Right hindlimb (tissue), 1 donor: ENCODE results near the gene EEFSEC.

ENCODE experiments used
- DNase-seq: peaks from one replicate; pipeline ENCODE4 v3.0.0-alpha.2; 2018

Gene EEFSEC

DNA sequence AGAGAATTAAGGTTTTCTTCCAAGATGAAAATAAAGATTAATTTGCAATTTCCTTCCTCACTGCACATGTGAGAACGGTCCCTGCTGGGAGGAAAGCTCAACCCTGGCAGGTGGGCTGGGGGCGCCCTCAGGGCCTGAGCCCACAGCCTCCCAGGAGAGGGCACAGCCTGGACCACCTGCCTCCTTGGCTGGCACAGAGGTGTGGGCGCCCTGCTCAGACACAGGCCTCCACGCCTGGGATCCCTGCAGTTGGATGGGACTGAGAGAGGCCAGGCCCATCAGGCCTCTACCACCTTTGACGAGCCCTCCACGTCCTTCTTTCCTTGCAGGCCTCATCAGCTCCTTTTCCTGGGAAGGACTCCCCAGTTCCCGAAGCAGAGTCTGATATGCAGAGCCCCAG, 267.0 kb downstream of the EEFSEC start:
- no peak for DNase-seq

- no peak for DNase-seq
These were observed 267.6 kb downstream of the EEFSEC start for GRCh38 chr3:128420720-128421438.

- DNase-seq: no peak
These were observed 268.2 kb downstream of the EEFSEC start for GRCh38 chr3:128421439-128421836.

GRCh38 chr3:128421966-128422365, 268.7 kb downstream of the EEFSEC start:
- no peak for DNase-seq

GRCh38 chr3:128422762-128423524, 269.7 kb downstream of the EEFSEC start:
- no peak for DNase-seq

DNA sequence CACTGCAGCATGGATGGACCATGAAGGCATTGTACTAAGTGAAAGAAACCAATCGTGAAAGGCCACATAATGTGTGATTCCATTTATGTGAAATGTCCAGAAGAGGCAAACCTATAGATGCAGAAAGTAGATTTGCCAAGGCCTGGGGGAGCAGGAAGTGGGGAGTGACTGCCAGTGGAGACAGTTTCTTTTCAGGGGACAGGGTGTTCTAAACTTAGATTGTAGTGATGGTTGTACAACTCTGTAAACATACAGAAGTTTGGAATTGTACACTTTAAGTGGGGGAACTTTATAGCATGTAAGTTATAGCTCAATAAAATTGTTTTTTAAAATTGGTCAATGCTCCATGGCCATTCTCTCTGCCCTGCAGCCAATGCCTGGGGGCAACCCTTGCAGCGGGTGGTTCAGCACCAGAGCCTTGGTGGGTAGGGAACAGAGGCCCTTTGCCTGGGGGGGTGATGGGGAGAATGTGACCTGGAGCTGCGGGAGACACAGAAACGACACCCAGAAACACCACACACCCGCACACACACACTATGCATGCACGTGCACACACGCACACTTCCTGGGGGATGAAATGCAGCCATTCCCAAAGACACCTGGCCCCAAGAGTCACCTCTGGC, 270.4 kb downstream of the EEFSEC start:
- no peak for DNase-seq

GRCh38 chr3:128424508-128425069, 271.3 kb downstream of the EEFSEC start:
- DNase-seq: no peak

- DNase-seq: no peak
These were observed 272.0 kb downstream of the EEFSEC start for GRCh38 chr3:128425142-128425845.

GRCh38 chr3:128425846-128426127, 272.5 kb downstream of the EEFSEC start:
- no peak for DNase-seq

DNA sequence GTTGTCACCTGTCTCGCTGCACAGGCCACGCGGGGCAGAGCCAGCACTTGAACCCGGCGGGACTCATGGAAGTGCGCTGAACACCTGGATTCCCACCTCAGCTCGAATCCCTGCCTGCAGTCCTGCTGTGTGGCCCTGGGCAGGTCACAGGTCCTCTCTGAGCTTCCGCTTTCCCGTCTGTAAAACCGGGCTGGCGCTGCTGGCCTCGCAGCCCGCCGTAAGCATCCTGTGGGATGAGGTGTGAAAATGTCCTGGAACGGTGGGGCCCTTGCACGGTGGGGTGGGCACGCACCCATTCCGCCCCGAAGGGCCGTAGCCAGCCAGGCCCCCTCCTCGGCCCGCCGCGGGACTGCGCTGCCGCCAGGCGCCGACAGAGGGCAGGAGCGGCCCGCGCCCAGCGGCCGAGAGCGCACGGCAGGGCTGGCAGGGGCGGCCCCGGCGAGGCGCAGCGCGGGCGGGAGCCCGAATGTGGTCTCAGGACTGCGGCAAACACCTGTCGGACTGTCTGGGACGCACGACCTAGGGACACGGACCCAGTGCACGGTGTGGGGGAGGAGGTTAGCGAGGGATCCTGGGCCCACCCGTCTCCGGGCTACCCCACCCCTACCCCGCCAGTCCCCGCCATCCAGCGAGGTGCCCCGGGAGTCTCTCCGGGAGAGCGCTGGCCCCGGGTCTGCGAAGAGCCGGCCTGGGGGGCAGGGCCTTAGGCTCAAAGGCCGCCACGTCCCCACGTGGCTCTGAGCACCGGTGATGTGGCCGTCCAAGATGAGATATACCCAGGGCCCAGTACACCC, 273.0 kb downstream of the EEFSEC start:
- peak; percentile 61 for DNase-seq

DNA sequence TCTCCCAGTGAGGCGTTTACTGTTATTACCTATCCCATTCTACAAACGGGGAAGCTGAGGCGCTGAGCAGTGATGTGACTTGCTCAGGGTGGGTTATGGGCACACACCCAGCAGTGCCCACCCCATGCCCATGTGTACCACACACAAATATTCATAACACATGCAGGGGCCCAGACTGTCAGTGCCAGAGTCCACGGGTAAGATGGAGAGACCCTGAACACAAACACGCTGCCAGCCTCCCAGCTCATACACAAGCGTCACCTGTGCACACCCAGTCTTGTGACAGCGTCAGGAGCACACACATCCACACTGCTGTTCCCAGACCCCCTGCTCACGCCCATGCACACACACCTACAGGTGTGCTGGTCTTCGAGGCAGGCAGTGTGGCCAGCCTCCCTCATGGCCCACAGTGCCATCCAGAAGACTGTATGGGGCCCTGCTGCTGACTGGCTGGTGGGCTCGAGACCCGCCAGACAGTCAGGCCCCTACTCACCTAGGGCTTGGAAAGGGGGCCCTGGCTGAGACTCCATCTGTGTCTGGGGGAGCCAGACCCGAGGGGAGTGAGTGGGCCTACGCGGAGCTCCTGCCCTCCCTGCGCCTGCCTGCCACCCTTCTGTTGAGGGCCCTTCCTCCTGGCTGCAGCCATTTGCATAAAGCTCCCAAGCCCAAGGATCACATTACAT, 274.0 kb downstream of the EEFSEC start:
- no peak for DNase-seq

DNA sequence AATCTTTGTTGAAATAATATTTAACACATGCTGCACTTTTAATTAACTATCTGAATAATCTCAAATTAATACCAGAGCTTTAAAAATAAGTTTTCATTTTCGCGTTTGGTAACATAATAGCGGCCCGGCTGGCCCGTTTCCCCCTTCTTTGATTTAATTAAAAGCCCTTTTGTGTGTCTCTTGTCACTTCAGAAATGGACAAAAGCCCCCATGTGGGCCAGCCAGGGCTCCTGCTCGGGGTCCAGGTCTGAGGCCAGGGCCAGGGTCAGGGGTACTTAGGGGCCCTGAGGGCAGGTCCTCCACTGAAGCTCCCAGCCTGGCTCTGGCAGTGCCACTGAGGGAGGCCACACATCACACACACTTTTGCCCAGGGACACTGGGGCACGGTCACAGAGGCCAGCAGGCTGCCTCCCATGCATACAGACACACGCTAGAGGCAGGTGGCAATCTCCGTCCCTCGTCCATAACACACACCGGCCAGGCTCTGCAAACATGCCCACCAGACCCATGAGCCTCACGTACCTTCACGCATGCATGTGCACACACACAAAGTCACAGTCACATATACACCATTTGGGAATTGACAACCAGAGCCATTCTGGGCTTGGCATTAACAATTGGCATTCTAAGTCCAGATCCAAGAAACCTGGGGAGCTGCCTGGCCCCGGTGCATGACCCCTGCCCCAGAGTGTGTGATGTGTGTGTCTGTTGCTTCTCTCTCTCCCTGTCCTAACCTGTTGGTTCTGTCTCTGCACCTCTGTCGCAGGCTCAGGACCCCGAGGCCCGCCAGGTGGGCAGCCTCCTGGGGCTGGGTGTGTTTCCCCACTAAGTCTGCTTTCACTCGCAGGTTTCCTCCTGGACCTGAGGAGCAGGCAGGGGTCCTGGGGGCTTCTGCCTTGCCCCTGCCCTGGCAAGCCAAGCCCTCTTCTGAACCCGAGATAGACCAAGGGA, 274.9 kb downstream of the EEFSEC start:
- DNase-seq: no peak

DNA sequence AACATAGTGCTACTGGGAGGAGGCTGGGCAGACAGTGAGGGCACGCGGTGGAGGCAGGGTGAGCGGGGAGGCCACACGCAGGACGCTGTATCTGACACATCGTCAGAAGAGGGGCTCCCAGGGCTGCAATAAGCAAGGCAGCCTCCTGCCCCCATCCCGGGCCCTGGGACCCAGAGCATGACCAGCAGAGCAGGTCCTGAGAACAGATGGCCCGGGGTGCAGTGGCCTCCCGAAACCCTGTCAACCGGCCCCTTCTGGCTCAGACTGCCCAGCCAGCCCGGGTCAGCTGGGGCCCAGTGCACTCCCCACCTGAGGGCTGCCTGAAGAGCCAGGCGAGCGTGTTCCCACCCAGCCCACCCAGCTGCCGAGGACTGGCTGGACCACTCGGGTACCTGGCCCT, 276.0 kb downstream of the EEFSEC start:
- DNase-seq: no peak

DNA sequence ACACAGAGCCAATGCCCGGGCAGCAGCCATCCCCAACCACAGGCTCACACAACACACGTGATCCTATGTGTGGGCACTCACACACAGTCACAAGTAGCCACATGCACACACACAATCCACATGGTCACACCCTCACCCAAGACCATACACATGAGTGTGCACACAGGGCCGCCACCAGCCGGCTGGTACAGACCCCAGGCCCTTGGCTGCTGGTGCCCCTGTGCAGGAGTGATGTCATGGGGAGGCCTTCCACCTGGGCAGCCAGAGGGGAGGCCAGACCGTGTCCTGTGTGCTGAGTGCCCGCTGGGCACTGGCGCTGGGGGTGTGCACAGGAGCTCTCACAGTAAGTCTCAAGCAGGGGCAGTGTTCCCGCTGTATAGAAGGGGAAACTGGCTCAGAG, 276.5 kb downstream of the EEFSEC start:
- no peak for DNase-seq

DNA sequence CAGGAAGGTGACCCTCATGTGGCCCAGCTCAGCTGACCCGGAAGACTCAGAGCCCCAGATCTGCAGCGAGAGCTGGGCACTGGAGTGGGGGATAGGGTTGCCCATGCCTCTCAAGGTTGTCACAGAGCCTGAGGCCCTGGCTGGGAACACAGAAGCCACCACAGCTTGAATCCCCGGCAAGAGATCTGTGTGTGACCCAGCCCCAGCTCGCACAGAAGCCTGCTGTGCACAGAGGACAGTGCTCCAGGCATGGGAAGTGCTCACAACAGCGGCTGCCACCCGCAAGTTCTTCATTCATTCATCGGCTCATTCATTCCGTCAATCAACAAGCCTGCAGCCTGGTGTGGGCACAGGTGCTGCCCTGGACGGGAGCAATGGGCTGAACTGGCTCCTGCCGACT, 277.0 kb downstream of the EEFSEC start:
- no peak for DNase-seq

GRCh38 chr3:128430731-128431130, 277.4 kb downstream of the EEFSEC start:
- DNase-seq: no peak

- no peak for DNase-seq
These were observed 278.6 kb downstream of the EEFSEC start for GRCh38 chr3:128431803-128432300.

GRCh38 chr3:128432301-128432970, 279.2 kb downstream of the EEFSEC start:
- no peak for DNase-seq

DNA sequence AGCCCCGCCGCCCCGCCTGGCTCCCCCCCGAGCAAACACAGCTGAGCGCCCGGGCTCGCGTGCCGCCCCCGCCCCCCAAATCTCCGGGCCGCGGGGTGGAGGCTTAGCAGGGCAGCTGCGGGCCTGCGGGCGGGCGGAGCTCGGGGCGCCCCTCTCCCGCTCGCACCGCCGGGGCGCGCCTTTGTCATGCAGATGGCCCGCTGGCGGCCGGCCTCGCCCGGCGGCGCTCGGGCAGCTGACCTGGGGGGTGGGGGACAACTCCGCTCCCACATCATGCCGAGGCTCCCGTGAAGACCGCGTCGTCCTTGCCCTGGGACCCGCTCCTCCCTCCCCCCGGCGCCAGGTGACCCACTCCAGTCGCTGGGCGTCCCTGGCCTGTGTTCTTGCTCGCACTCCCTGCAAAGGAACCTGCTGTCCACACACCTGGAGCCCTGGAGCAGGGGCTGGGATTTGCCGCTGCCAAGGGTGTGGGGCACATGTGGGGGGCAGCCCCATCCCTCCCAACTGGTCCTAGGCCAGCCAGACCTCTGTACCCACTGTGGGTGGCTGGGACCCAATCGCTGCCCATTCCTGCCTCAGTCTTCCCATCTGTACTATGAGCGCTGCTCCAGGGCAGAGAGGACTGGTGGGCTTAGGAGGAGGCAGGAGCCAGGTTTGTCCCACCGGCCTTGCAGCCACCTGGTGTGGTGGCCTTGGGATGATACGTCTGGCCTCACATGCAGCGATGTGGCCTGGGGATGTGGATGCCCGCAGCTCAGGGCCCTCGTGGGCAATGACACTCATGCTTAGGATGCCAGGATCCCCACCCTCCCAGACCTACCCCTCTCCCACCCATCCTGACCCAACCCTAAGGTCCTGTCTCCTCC, 279.9 kb downstream of the EEFSEC start:
- DNase-seq: no peak
